ENCODE results near the gene PBXIP1.
A peak's percentile ranks its signal among the peaks of the same experiment; 100 is the strongest.

PBXIP1 gene

GRCh38 chr1:154956544-154956941 lies 644 bp upstream of the PBXIP1 start:
- no peak for TF ChIP-seq ZC3H10 (CRISPR knock-in tag; IDR thresholded peaks at IDR 0.05)
- no peak for TF ChIP-seq TOX (CRISPR knock-in tag; IDR thresholded peaks at IDR 0.05; ENCODE audit: borderline replicate concordance)
- TF ChIP-seq ARNTL (CRISPR knock-in tag; IDR thresholded peaks at IDR 0.05; ENCODE audit: borderline replicate concordance, low read depth), result no peak
- TF ChIP-seq ZNF70 (CRISPR knock-in tag; IDR thresholded peaks at IDR 0.05), result no peak
- no peak for TF ChIP-seq PATZ1 (CRISPR knock-in tag; IDR thresholded peaks at IDR 0.05; ENCODE audit: borderline replicate concordance)
- TF ChIP-seq CSDC2 (CRISPR knock-in tag; IDR thresholded peaks at IDR 0.05), result no peak
- no peak for ATAC-seq

GRCh38 chr1:154955039-154955717 lies 721 bp downstream of the PBXIP1 start:
- peak; percentile 53 for ATAC-seq
- TF ChIP-seq TOX (CRISPR knock-in tag; IDR thresholded peaks at IDR 0.05; ENCODE audit: borderline replicate concordance) (peak; percentile 32), CSRNP3 (CRISPR knock-in tag; IDR thresholded peaks at IDR 0.05) (no peak)

GRCh38 chr1:154954541-154954940 lies 1.4 kb downstream of the PBXIP1 start:
- ATAC-seq, result no peak
- TF ChIP-seq ZNF8 (CRISPR knock-in tag; IDR thresholded peaks at IDR 0.05) (no peak), PATZ1 (CRISPR knock-in tag; IDR thresholded peaks at IDR 0.05; ENCODE audit: borderline replicate concordance) (no peak), SNAI2 (CRISPR knock-in tag; IDR thresholded peaks at IDR 0.05) (no peak), GLIS3 (CRISPR knock-in tag; IDR thresholded peaks at IDR 0.05) (no peak), ZFP3 (CRISPR knock-in tag; IDR thresholded peaks at IDR 0.05) (no peak), PPARA (CRISPR knock-in tag; IDR thresholded peaks at IDR 0.05; ENCODE audit: borderline replicate concordance) (no peak), ZFP30 (CRISPR knock-in tag; IDR thresholded peaks at IDR 0.05) (no peak), ZNF70 (CRISPR knock-in tag; IDR thresholded peaks at IDR 0.05) (no peak), RARB (CRISPR knock-in tag; IDR thresholded peaks at IDR 0.05) (no peak), CSRNP3 (CRISPR knock-in tag; IDR thresholded peaks at IDR 0.05) (no peak)
- TF ChIP-seq, protein P1, sequence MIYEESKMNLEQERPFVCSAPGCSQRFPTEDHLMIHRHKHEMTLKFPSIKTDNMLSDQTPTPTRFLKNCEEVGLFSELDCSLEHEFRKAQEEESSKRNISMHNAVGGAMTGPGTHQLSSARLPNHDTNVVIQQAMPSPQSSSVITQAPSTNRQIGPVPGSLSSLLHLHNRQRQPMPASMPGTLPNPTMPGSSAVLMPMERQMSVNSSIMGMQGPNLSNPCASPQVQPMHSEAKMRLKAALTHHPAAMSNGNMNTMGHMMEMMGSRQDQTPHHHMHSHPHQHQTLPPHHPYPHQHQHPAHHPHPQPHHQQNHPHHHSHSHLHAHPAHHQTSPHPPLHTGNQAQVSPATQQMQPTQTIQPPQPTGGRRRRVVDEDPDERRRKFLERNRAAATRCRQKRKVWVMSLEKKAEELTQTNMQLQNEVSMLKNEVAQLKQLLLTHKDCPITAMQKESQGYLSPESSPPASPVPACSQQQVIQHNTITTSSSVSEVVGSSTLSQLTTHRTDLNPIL (CRISPR knock-in tag; IDR thresholded peaks at IDR 0.05; ENCODE audit: low read depth), result no peak
- TF ChIP-seq, protein P2, sequence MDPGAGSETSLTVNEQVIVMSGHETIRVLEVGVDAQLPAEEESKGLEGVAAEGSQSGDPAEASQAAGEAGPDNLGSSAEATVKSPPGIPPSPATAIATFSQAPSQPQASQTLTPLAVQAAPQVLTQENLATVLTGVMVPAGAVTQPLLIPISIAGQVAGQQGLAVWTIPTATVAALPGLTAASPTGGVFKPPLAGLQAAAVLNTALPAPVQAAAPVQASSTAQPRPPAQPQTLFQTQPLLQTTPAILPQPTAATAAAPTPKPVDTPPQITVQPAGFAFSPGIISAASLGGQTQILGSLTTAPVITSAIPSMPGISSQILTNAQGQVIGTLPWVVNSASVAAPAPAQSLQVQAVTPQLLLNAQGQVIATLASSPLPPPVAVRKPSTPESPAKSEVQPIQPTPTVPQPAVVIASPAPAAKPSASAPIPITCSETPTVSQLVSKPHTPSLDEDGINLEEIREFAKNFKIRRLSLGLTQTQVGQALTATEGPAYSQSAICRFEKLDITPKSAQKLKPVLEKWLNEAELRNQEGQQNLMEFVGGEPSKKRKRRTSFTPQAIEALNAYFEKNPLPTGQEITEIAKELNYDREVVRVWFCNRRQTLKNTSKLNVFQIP (CRISPR knock-in tag; IDR thresholded peaks at IDR 0.05; ENCODE audit: borderline replicate concordance, low read depth), result no peak

DNA sequence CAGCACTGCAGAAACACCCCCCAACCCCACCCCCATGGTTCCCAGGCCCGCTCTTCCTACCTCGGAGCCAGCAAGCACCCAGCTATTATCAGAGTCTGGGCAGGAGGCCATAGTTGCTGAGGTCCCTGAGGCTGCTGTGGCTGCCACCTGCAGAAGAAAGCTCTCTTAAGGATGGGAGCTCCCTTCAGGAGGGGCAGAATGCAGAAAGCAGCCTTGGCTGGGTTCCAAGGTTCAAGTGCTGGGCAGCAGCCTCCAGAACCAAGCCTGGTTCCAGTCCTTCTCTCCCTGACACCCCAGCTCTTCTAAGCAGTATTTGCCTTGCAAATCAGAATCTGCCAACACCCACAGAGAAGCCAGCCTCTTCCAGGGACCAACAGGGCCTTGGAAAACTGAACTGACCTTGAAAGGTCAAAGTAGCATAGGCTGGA lies 2.3 kb downstream of the PBXIP1 start:
- ATAC-seq, result no peak
- TF ChIP-seq, protein P1 (CRISPR knock-in tag; IDR thresholded peaks at IDR 0.05; ENCODE audit: low read depth), result no peak
- TF ChIP-seq BACH2 (CRISPR knock-in tag; IDR thresholded peaks at IDR 0.05; ENCODE audit: borderline replicate concordance) (no peak), ESRRG (CRISPR knock-in tag; IDR thresholded peaks at IDR 0.05) (no peak), GLIS3 (CRISPR knock-in tag; IDR thresholded peaks at IDR 0.05) (no peak), CSDC2 (CRISPR knock-in tag; IDR thresholded peaks at IDR 0.05) (no peak), TOX (CRISPR knock-in tag; IDR thresholded peaks at IDR 0.05; ENCODE audit: borderline replicate concordance) (no peak), RARB (CRISPR knock-in tag; IDR thresholded peaks at IDR 0.05) (no peak), CSRNP3 (CRISPR knock-in tag; IDR thresholded peaks at IDR 0.05) (no peak), TCF4 (CRISPR knock-in tag; IDR thresholded peaks at IDR 0.05; ENCODE audit: borderline replicate concordance) (no peak), PATZ1 (CRISPR knock-in tag; IDR thresholded peaks at IDR 0.05; ENCODE audit: borderline replicate concordance) (no peak)

Measured in SK-N-SH treated with all-trans-retinoic acid at 6 μM for 48 hours (cell line).